ENCODE data around the gene IRF4.

- TF ChIP-seq EP300 (IDR thresholded peaks at IDR 0.05; ENCODE audit: borderline replicate concordance in 1 of 2, low read depth in 1 of 2, low read length in 1 of 2) (no peak), CTCF (IDR thresholded peaks at IDR 0.05) (no peak), PBX3 (IDR thresholded peaks at IDR 0.05) (no peak), SMC3 (IDR thresholded peaks at IDR 0.05; ENCODE audit: low read depth, low read length) (no peak)
Measured at GRCh38 chr6:452301-453067, 60.9 kb downstream of the IRF4 start.

Data from SK-N-SH (cell line).